Renal cortical epithelial cell (primary cell): ENCODE measurements around the gene MIA2. TPM values are rescaled to one million over a fixed set of nuclear protein-coding genes. Genes with fewer than 3 reads are reported as not detected.
"Not testable (repeated sequence)": the region's sequence is repeated elsewhere in the genome, so short reads cannot be mapped to it uniquely, and the experiment has no call there.

Source experiments
- DNase-seq: peaks from one replicate; pipeline ENCODE4 v3.0.0-alpha.2; 2011; ENCODE audit warnings: low read depth
- total RNA-seq: library from RNA; depleted of rRNA; stranded (reverse); fragments of >200 nt; gene quantifications from 2 replicates; pipeline ENCODE4 v1.2.3, GENCODE V29; 2014

Gene MIA2
- total RNA-seq, 1 donor from 2014 or later = 81.8 TPM

GRCh38 chr14:39268393-39268792, 34.7 kb downstream of the MIA2 start:
- DNase-seq = peak; percentile 43

- no peak for DNase-seq
These were observed 39.2 kb downstream of the MIA2 start for GRCh38 chr14:39272918-39273317.

GRCh38 chr14:39275395-39275794, 41.7 kb downstream of the MIA2 start:
- DNase-seq = no peak

- no peak for DNase-seq
These were observed 42.3 kb downstream of the MIA2 start for GRCh38 chr14:39276005-39276404.

- DNase-seq = no peak
These were observed 42.9 kb downstream of the MIA2 start for GRCh38 chr14:39276579-39277114.

GRCh38 chr14:39279515-39279914, 45.8 kb downstream of the MIA2 start:
- DNase-seq = no peak

- not testable (repeated sequence) for DNase-seq
These were observed 47.0 kb downstream of the MIA2 start for GRCh38 chr14:39280678-39281077.

- no peak for DNase-seq
These were observed 55.8 kb downstream of the MIA2 start for GRCh38 chr14:39289523-39289922.

GRCh38 chr14:39291701-39292100, 58.0 kb downstream of the MIA2 start:
- DNase-seq = no peak

GRCh38 chr14:39293629-39294028, 59.9 kb downstream of the MIA2 start:
- no peak for DNase-seq

- not testable (repeated sequence) for DNase-seq
These were observed 66.7 kb downstream of the MIA2 start for GRCh38 chr14:39300389-39300788.

- DNase-seq = no peak
These were observed 68.6 kb downstream of the MIA2 start for GRCh38 chr14:39302124-39302810.

- DNase-seq = no peak
These were observed 69.4 kb downstream of the MIA2 start for GRCh38 chr14:39303115-39303514.

GRCh38 chr14:39307815-39308214, 74.1 kb downstream of the MIA2 start:
- no peak for DNase-seq

GRCh38 chr14:39310051-39310450, 76.3 kb downstream of the MIA2 start:
- DNase-seq = no peak

GRCh38 chr14:39315859-39316444, 82.2 kb downstream of the MIA2 start:
- DNase-seq = no peak

- DNase-seq = no peak
These were observed 83.3 kb downstream of the MIA2 start for GRCh38 chr14:39316830-39317553.

- DNase-seq = peak; percentile 22
These were observed 84.9 kb downstream of the MIA2 start for GRCh38 chr14:39318574-39318973.

GRCh38 chr14:39319381-39319780, 85.7 kb downstream of the MIA2 start:
- DNase-seq = peak; percentile 78

GRCh38 chr14:39320318-39320717, 86.6 kb downstream of the MIA2 start:
- DNase-seq = no peak

GRCh38 chr14:39322807-39323206, 89.1 kb downstream of the MIA2 start:
- no peak for DNase-seq

GRCh38 chr14:39324097-39324496, 90.4 kb downstream of the MIA2 start:
- DNase-seq = no peak

- DNase-seq = peak; percentile 32
These were observed 105.3 kb downstream of the MIA2 start for GRCh38 chr14:39339003-39339402.
